HG03378 (cell line): ENCODE measurements around the gene RUNX3.
"Not testable (repeated sequence)": the region's sequence is repeated elsewhere in the genome, so short reads cannot be mapped to it uniquely, and the experiment has no call there.

Experiments used
- ATAC-seq: cut with Tn5 transposase; IDR thresholded peaks from one replicate; pipeline ENCODE4 v1.9.1; 2021; ENCODE audit warnings: mild to moderate bottlenecking, moderate library complexity; ENCODE audit not compliant: unreplicated experiment

The RUNX3 gene

GRCh38 chr1:24891367-24891766 is 38.7 kb downstream of the RUNX3 start:
- ATAC-seq = not testable (repeated sequence)

DNA sequence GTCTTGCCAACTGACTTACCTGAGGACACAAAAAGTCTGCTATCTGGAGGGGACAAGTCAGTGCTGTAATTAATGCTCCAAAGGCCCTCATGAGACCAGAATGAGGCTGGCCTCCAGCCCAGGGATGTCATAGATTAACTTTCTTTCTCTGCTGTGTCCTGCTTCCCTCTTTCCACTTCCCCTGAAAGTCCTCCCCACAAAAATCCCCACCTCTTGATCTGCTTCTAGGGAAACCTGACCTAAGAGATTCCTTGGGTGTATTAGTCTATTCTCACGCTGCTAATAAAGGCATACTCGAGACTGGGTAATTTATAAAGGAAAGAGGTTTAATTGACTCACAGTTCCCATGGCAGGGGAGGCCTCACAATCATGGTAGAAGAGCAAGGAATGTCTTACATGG is 39.2 kb downstream of the RUNX3 start:
- no peak for ATAC-seq

DNA sequence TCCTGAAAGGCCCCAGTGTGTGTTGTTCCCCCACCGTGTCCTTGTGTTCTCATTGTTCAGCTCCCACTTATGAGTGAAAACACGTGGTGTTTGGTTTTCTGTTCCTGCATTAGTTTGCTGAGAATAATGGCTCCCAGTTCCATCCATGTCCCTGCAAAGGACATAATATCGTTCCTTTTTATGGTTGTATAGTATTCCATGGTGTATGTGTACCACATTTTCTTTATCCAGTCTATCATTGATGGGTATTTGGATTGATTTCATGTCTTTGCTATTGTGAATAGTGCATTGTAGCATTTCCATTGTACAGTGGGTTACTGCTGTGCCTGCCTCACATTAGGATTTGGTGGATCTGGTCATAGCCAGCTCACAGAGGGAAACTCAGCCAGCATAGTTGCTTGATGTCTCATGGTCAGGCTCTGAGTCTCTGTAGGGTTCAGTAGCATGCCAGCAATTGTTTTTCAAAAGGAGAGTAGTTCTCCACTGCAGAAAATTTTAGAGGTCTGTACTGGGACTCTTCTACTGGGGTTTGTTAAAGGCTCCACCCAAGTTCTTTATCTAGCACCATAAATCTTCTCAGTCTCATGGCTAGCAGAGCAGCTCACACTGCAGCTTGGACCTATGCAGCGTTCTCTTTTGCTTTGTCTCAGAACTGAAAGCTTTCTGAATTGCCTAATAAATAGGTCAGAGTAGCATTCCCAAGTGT is 41.0 kb downstream of the RUNX3 start:
- no peak for ATAC-seq

- ATAC-seq = no peak
These were observed 41.8 kb downstream of the RUNX3 start for GRCh38 chr1:24888061-24888970.

- no peak for ATAC-seq
These were observed 43.8 kb downstream of the RUNX3 start for GRCh38 chr1:24886241-24886640.

DNA sequence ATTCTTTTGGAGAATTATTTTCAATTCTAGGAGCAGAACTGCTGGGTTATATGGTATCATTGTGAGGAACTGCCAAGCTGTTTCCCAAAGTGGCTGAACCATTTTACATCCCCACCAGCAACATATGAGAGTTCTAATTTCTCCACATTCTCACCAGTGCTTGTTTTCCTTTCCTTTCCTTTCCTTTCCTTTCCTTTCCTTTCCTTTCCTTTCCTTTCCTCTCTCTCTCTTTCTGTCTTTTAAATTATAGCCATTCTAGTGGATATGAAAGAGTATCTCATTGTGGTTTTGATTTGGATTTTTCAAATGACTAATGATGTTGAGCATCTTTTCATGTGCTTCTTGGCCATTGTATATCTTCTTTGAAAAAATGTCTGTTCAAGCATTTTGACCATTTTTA is 45.3 kb downstream of the RUNX3 start:
- ATAC-seq = no peak

DNA sequence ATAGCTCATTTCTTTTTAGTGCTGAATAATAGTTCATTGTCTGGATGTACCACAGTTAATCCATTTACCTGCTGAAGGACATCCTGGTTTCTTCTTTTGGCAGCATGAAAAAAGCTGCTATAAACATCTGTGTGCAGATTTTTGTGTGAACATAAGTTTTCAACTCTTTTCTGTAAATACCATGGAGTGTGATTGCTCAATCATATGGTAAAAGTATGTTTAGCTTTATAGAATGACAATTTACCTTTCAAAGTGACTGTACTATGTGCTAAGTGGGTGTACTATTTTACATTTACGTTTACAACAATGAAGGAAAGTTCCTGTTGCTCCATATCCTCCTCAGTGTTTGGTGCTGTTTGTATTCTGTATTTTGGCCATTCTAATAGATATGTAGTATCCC is 49.0 kb downstream of the RUNX3 start:
- no peak for ATAC-seq

- ATAC-seq = no peak
These were observed 51.0 kb downstream of the RUNX3 start for GRCh38 chr1:24878775-24879742.

- ATAC-seq = no peak
These were observed 52.0 kb downstream of the RUNX3 start for GRCh38 chr1:24878045-24878444.

DNA sequence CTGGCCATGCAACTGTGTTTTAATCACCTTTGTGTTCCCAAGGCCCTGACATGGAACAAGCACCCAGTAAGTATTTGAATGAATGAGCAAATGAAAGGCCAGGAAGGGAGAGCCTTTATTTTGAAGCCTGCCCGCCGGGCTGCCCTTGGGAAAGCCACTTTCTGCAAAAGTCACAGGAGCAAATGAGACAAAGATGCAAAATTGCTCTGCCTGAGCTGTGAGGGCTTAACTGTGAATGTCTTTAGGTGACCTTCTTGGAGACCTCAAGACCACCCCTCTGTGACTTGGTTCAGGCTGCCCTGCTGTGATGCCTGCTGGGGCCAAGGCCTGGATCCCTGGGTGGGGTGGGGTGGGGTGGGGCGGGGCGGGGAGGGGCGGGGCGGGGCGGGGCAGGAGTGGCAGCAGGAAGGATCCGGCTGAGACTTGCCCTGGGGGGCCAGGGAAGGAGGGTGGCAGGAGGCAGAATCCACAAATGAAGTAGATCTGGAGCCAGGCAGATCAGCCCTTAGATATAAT is 54.0 kb downstream of the RUNX3 start:
- ATAC-seq = no peak

- ATAC-seq = no peak
These were observed 54.8 kb downstream of the RUNX3 start for GRCh38 chr1:24875257-24875656.

GRCh38 chr1:24874611-24875234 is 55.4 kb downstream of the RUNX3 start:
- no peak for ATAC-seq

DNA sequence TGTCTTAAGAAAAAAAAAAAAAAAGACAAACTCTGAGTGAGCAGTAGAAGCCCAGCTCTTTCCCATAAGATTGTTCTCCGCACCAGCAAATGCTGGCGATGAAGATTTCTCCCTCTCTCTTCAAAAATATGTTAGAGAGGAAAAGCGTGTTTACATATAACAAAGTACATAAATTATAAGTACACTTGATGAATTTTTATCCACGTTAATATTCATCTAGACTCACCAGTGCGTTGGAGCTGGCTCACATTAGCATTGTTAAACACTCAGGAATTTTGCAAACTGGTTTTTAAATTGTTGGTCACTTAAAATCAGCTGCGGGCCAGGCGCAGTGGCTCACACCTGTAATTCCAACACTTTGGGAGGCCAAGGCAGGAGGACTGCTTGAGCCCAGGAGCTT is 56.0 kb downstream of the RUNX3 start:
- no peak for ATAC-seq

DNA sequence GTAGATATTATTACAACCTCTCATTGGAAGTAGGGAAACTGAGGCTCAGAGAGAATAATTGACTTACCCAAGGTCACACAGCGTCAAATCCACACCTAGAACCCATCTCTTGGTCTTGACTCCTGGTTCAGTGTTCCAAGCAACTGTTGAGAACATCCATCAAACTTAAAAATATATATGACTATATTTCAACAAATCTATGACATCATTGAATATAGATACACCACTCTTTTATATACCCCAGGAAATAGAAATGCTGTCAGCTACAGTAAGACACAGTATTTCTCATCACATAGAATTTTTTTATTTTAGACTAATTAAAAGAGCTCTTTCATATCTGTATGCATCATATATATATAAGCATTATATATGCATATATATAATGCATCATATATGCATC is 56.9 kb downstream of the RUNX3 start:
- ATAC-seq = no peak

DNA sequence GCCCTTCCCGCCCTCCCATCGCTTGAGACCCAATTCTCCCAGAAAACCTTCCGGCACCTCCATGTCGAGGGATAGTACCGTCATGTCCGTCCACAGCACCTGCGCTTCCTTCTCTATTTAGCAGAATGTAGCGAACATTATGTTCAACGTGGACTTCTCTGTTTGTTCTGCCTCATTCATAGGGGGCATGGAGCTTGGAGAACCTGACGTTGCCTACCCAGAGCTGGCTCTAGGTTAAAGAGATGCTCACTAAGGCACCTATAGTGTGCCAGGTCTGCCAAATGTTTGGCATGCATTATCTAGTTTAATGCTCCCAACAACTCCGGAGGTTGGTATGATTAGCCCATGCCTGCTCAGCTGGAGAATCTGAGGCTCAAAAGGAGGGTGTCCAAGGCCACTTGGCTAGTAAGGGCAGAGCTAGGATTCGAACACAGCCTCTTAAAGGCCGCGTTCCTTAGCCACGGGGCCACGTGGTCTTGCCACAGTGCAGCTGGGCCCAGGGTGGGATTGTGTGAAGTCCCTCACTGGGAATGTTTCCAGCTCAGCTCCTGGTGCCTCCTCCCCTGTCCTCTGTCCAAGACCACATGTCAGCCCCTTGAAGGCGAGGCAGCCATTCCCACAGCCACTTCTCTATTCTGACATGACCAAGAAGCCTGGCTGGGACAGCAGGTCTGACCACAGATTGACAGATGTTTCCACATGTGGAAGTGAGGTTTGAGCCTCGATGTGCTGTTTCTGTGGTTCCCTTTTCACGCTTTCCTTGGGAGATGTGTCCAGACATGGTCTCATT is 57.8 kb downstream of the RUNX3 start:
- ATAC-seq = no peak

GRCh38 chr1:24871306-24871901 is 58.7 kb downstream of the RUNX3 start:
- no peak for ATAC-seq

DNA sequence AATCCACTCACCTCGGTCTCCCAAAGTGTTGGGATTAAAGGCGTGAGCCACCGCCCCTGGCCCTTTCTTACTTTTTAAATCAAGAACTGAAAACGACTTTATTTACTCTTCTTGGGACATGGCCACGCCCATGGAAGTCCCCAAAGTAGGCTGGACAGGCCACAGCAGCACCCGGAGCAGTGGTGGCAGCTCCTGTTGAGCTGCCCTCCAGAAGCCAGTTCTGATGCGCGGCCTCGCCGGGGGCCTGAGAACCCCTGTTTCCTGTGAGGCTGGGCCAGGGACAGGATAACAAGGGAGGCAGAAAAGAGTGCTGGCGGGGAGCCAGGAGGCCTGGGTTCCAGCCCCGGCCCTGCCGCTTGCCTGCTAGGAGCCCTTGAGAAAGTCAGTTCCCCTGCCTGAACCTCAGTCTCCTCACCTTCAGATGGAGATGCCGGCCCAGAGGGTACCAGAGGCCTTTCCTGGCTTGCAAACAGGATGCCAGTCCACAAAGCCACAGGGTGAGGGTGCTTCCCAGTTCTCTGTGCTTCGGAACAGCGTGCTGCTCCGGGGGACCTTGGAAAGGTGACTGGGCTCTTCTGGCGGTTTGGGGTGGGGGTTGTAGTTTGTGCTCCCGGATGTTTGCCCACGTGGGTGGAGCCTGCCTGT is 59.4 kb downstream of the RUNX3 start:
- ATAC-seq = no peak

- no peak for ATAC-seq
These were observed 61.8 kb downstream of the RUNX3 start for GRCh38 chr1:24868016-24868875.
